Activated naive CD8-positive, alpha-beta T cell treated with anti-CD3 and anti-CD28 coated beads, Interleukin-2, amount 50 U/mL, for 16 hours (primary cell): ENCODE measurements around the gene TTC24.
"Not testable (repeated sequence)": the region's sequence is repeated elsewhere in the genome, so short reads cannot be mapped to it uniquely, and the experiment has no call there.

Source experiments
- DNase-seq: peaks from one replicate; pipeline ENCODE4 v3.0.0-alpha.2; 2020; ENCODE audit warnings: low read depth, low spot score

TTC24 gene

DNA sequence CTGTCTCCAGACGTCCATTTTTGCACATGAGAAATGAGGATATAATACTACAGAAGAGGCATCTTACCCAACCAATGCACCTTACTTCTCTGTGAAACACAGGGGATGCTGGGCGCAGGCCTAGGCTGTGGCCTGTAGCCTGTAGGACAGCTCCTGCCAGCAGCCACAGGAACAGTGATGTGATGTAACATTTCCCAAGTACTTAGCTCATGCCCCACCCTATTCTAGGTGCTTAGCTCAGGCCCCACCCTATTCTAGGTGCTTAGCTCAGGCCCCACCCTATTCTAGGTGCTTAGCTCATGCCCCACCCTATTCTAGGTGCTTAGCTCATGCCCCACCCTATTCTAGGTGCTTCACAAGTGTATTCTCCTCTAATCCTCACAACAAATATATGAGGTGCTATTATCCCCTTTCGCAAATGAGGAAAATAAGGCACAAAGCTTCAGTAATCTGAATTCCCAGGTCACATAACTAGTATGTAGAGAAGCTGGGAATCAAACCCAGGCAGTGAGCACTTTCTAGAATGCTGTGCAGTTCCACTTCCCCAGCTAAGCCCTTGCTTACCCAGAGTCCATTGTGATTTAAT is 7.5 kb downstream of the TTC24 start:
- no peak for DNase-seq

- not testable (repeated sequence) for DNase-seq
These were observed 8.4 kb downstream of the TTC24 start for GRCh38 chr1:156587927-156588326.

DNA sequence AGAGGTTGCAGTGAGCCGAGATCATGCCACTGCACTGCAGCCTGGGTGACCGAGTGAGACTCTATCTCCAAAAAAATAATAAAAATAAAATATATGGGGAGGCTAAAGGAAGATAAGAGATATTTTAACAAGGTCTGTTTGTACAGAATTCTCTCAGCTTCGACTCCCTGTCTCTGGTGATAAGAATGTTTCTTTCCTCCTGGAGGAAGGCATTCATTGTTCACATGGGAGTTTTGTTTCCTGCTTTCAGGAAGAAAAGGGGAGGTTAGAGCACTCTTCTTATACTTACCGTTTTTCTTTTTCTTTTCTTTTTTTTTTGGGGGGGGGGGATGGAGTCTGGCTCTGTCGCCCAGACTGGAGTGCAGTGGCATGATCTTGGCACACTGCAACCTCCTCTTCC is 10.0 kb downstream of the TTC24 start:
- no peak for DNase-seq

DNA sequence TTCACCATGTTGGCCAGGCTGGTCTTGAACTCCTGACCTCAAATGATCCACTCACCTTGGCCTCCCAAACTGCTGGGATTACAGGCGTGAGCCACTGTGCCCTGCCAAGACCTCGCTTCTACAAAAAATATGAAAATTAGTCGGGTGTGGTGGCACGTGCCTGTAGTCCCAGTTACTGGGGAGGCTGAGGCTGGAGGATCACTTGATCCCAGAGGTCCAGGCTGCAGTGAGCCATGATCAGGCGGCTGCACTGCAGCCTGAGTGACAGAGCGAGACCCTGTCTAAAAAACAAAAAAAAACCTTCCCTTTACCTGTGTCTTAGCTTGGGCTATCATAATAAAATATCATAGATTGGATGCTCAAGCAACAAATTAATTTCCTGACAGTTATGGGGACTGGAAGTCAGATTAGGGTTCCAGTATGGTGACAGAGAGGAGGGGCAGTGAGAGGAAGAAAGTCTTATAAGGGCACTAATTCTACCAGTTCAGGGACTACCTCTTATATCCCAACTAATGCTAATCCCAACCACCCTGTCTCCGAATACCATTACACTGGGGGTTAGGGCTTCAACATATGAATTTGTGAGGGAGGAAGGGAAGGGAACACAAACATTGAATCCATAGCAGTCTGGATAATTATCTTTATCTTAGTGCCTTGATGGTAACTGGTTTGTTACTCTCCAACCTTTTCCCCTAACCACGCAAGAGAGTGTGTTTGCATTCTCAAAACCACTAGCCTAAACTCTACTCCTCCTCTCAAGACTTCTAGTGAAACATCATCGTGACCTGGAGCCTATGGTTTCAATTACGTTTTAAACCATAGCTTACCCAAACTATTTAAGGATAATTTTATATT is 11.0 kb downstream of the TTC24 start:
- no peak for DNase-seq

DNA sequence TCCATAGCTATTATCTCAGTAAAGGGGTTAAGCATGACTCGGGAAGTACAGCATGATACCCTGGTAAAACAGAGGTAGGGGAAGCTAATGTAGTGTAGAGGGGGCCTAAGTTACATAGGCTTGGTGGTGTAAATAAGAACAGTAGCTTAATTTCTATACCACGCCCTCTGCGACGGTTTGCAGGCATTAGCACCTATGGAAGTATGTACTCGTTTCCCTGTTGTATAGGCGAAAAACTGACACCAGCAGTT is 11.6 kb downstream of the TTC24 start:
- DNase-seq: no peak

- DNase-seq: no peak
These were observed 12.1 kb downstream of the TTC24 start, which contains the start of gene NAXE for GRCh38 chr1:156591432-156592157. Gene NAXE, plus strand, starts transcription at chr1:156591776. Its CDS starts 29 bp downstream, at chr1:156591805.

- no peak for DNase-seq
These were observed 12.8 kb downstream of the TTC24 start for GRCh38 chr1:156592158-156592909.

- no peak for DNase-seq
These were observed 13.6 kb downstream of the TTC24 start for GRCh38 chr1:156592910-156593660.

- no peak for DNase-seq
These were observed 14.1 kb downstream of the TTC24 start for GRCh38 chr1:156593661-156593989.

DNA sequence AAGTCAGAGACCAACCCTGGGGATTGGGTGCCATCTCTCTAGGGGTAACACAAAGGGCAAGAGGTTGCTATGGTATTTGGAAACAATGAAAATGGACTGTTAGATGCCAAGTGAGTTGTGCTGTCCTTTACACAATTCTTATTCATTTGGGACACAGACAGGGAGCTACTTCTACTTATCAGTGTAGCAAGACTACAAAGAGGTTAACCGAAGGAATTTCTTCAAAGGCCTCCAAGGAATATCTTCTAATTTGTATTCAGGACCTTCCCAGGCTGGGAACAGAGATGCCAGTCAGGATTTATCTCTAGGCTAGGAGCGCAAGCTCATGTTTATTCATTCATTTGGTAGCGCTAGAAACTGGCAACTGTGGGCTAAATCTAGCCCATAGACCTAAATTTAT is 14.7 kb downstream of the TTC24 start:
- no peak for DNase-seq

GRCh38 chr1:156595016-156595415 is 15.5 kb downstream of the TTC24 start:
- no peak for DNase-seq

- DNase-seq: no peak
These were observed 16.9 kb downstream of the TTC24 start for GRCh38 chr1:156596426-156596825.

DNA sequence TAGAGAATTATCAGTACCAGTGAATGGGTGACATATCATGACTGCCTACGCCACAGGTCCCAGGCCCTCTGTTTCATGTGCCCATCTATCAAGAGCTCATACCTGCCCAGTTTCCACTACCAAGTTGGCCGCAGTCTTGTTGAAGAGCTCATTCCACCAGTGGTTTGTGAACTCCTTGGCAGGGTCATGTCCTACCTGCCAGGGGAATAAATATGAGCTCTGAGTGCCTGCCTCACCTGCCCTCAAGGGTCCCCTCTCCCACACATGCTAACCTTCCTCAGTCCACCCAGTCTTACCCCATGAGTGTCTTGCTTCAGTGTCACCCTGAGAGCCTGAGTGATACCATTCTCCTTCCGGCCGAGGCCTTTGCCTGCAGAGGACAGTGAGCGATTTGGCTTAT is 18.6 kb downstream of the TTC24 start:
- no peak for DNase-seq

- no peak for DNase-seq
These were observed 19.4 kb downstream of the TTC24 start for GRCh38 chr1:156598731-156599432.

GRCh38 chr1:156599811-156600210 is 20.3 kb downstream of the TTC24 start:
- DNase-seq: no peak

DNA sequence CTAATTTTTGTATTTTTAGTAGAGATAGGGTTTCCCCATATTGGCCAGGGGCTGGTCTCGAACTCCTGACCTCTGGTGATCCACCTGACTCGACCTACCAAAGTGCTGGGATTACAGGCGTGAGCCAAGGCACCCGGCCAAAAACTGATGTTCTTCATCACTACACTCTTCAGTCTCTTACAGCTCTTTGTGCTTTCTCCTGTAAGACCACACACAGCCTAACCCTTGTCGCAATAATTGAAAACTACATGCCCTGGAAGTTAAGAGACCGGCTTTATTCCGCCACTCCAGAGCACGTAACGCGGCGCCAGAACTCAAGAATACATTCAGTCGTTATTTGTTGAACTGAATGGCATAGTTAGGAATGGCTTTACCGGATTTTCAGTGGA is 21.2 kb downstream of the TTC24 start:
- DNase-seq: no peak

GRCh38 chr1:156601122-156601830 is 21.8 kb downstream of the TTC24 start, which contains the start of gene GPATCH4:
Gene GPATCH4, minus strand, starts transcription at chr1:156601479.
- DNase-seq: peak; percentile 58

DNA sequence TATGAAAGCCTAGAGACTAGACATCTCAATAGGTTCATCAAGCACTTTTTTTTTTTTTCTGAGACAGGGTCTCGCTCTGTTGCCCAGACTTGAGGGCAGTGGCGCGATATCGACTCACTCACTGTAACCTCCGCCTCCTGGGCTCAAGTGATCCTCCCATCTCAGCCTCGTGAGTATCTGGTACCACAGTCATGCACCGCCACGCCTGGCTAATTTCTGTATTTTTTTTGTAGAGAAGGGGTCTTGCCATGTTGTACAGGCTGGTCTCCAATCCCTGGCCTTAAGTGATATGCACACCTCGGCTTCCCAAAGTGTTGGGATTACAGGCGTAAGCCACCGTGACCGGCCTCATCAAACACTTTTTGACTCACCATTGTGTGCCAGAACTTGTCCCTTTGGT is 22.4 kb downstream of the TTC24 start:
- DNase-seq: no peak

DNA sequence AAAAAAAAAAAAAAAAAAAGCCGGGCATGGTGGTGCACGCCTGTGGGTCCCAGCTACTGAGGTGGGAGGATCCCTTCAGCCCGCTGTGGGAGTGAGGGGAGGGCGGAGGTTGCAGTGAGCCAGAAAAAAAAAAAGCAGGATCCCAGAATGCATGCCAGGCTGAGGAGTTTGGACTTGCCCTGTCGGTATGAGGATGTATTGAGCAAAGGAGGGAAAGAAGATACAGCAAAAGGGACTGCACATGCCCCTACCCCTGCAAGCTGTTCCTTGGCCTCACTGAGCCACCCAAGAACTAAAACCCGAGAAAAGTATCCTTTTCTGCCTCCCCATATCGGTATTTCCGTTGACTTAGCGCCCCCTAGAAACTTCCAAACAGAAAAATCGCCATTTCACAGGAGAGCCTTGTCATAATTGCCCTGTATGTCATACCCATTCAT is 23.1 kb downstream of the TTC24 start:
- no peak for DNase-seq

DNA sequence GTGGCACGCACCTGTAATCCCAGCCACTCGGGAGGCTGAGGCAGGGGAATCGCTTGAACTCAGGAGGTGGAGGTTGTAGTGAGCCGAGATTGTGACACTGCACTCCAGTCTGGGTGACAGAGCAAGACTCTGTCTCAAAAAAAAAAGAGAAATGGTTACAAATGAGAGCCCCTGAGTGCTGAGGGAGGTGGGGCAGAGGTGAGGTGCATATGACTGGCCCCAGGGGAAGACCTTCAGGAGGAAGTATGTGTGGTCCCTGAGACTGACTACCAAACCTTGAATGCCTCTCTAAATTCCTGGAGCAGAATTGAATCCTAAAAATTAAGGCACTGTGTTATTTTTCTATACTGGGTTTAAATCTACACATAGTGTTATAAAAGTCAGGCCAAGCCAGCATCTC is 27.8 kb downstream of the TTC24 start:
- not testable (repeated sequence) for DNase-seq
